ENCODE measurements around the gene ATP2C2. TPM values are rescaled to one million over a fixed set of nuclear protein-coding genes. Genes with fewer than 3 reads are reported as not detected.

The ATP2C2 gene
- polyA plus RNA-seq, 1 donor (not counting 4 experiments of a cell fraction or from before 2014, with no cell fraction given) = 0.96 TPM

- FAIRE-seq = no peak
- Histone ChIP-seq H3K36me3 (ENCODE audit: control insufficient read depth in 2 of 2, extremely low read depth in 1 of 2, insufficient read depth in 2 of 2, low read length in 2 of 2) (no peaks in the 10 kb centered on the region), H3K9ac (ENCODE audit: control insufficient read depth, extremely low read depth, insufficient read depth, low read length) (no peak overlapping the region), H3K4me2 (ENCODE audit: control insufficient read depth, extremely low read depth, insufficient read depth, low read depth, low read length) (no peak overlapping the region), H3K27me3 (ENCODE audit: control insufficient read depth, extremely low read depth, insufficient read depth, low read length) (peaks cover 25% of the 10 kb centered on the region), H3K9me3 (ENCODE audit: control insufficient read depth, low read depth, low read length) (no peaks in the 10 kb centered on the region), H3K9me1 (ENCODE audit: control insufficient read depth, extremely low read depth, insufficient read depth, low read length) (no peaks in the 10 kb centered on the region), H3K79me2 (ENCODE audit: control insufficient read depth, insufficient read depth, low read length) (no peaks in the 10 kb centered on the region), H3K4me1 (ENCODE audit: control insufficient read depth, extremely low read depth, insufficient read depth, low read length) (no peaks in the 10 kb centered on the region), H3K27ac (ENCODE audit: control insufficient read depth, insufficient read depth, low read length) (no peak overlapping the region), H4K20me1 (ENCODE audit: control insufficient read depth, extremely low read depth, insufficient read depth, low read length) (no peaks in the 10 kb centered on the region), H3K4me3 (ENCODE audit: control insufficient read depth in 2 of 3, extremely low read depth in 1 of 3, insufficient read depth in 2 of 3, low read depth in 1 of 3, low read length in 3 of 3) (no peak overlapping the region), H2AFZ (ENCODE audit: control insufficient read depth, low read length) (no peak overlapping the region)
- TF ChIP-seq CTCF (optimal IDR thresholded peaks at IDR 0.05 in 1 of 3, IDR thresholded peaks at IDR 0.05 in 1 of 3, conservative IDR thresholded peaks at IDR 0.05 in 1 of 3; ENCODE audit: extremely low read depth in 1 of 3, insufficient read depth in 2 of 3, low read length in 3 of 3) = no peak
- TF ChIP-seq EZH2 (IDR thresholded peaks at IDR 0.05; ENCODE audit: low read length) = no peak
- dilution Hi-C loops (cut with MboI; ENCODE audit: extremely low pct_ligation_motif_present, low sequenced_read_pairs) = no loop called here
- DNase-seq (ENCODE audit: low read depth, low spot score) = no peak
Observed at GRCh38 chr16:84410361-84411138, 42.2 kb downstream of the ATP2C2 start.

- Histone ChIP-seq H3K4me3 (ENCODE audit: control insufficient read depth in 2 of 3, extremely low read depth in 1 of 3, insufficient read depth in 2 of 3, low read depth in 1 of 3, low read length in 3 of 3) (no peak overlapping the region), H3K4me1 (ENCODE audit: control insufficient read depth, extremely low read depth, insufficient read depth, low read length) (no peaks in the 10 kb centered on the region), H3K27ac (ENCODE audit: control insufficient read depth, insufficient read depth, low read length) (no peak overlapping the region), H3K9me3 (ENCODE audit: control insufficient read depth, low read depth, low read length) (no peaks in the 10 kb centered on the region), H4K20me1 (ENCODE audit: control insufficient read depth, extremely low read depth, insufficient read depth, low read length) (no peaks in the 10 kb centered on the region), H3K9ac (ENCODE audit: control insufficient read depth, extremely low read depth, insufficient read depth, low read length) (no peak overlapping the region), H3K36me3 (ENCODE audit: control insufficient read depth in 2 of 2, extremely low read depth in 1 of 2, insufficient read depth in 2 of 2, low read length in 2 of 2) (no peaks in the 10 kb centered on the region), H3K9me1 (ENCODE audit: control insufficient read depth, extremely low read depth, insufficient read depth, low read length) (no peaks in the 10 kb centered on the region), H3K4me2 (ENCODE audit: control insufficient read depth, extremely low read depth, insufficient read depth, low read depth, low read length) (no peak overlapping the region), H2AFZ (ENCODE audit: control insufficient read depth, low read length) (no peak overlapping the region), H3K27me3 (ENCODE audit: control insufficient read depth, extremely low read depth, insufficient read depth, low read length) (peaks cover 15% of the 10 kb centered on the region), H3K79me2 (ENCODE audit: control insufficient read depth, insufficient read depth, low read length) (no peaks in the 10 kb centered on the region)
- no peak for DNase-seq (ENCODE audit: low read depth, low spot score)
- no peak for FAIRE-seq
- TF ChIP-seq CTCF (optimal IDR thresholded peaks at IDR 0.05 in 1 of 3, IDR thresholded peaks at IDR 0.05 in 1 of 3, conservative IDR thresholded peaks at IDR 0.05 in 1 of 3; ENCODE audit: extremely low read depth in 1 of 3, insufficient read depth in 2 of 3, low read length in 3 of 3) = no peak
- dilution Hi-C loops (cut with MboI; ENCODE audit: extremely low pct_ligation_motif_present, low sequenced_read_pairs) = no loop called here
Observed at GRCh38 chr16:84411768-84412167, 43.4 kb downstream of the ATP2C2 start.
